ENCODE data around the gene CEP350. TPM values are rescaled to one million over a fixed set of nuclear protein-coding genes. Genes with fewer than 3 reads are reported as not detected.
A peak's percentile ranks its signal among the peaks of the same experiment; 100 is the strongest.

Gene CEP350
- total RNA-seq, 1 donor from 2014 or later = 31.1 TPM

- Histone ChIP-seq H3K36me3 (ENCODE audit: control insufficient read depth, insufficient read depth, low read length) (peaks cover 2% of the 10 kb centered on the region), H3K27me3 (ENCODE audit: control insufficient read depth, insufficient read depth, low read length) (no peaks in the 10 kb centered on the region), H3K4me3 (ENCODE audit: low read depth, low read length) (peak overlapping the region; percentile 77)
- no peak for TF ChIP-seq CTCF (IDR thresholded peaks at IDR 0.05; ENCODE audit: insufficient read depth, low read length, severe bottlenecking)
- DNase-seq (ENCODE audit: low read depth) = no peak
- no peak for FAIRE-seq
These were observed 199.4 kb downstream of the CEP350 start for GRCh38 chr1:180154003-180154324.

GRCh38 chr1:180154325-180155181 is 199.9 kb downstream of the CEP350 start, which contains the start of gene QSOX1:
Gene QSOX1 (plus strand): TSS chr1:180154869. CDS start chr1:180154908, 39 bp downstream.
- FAIRE-seq = no peak
- DNase-seq (ENCODE audit: low read depth) = peak; percentile 63
- TF ChIP-seq CTCF (IDR thresholded peaks at IDR 0.05; ENCODE audit: insufficient read depth, low read length, severe bottlenecking) = peak; percentile 8
- no peaks in the 10 kb centered on the region for H3K27me3 ChIP-seq (ENCODE audit: control insufficient read depth, insufficient read depth, low read length)
- H3K4me3 ChIP-seq (ENCODE audit: low read depth, low read length) = peak within 1 kb of the TSS; percentile 77
- peaks cover 2% of the 10 kb centered on the region for H3K36me3 ChIP-seq (ENCODE audit: control insufficient read depth, insufficient read depth, low read length)

GRCh38 chr1:180155182-180155682 is 200.6 kb downstream of the CEP350 start:
- FAIRE-seq = no peak
- no peak for TF ChIP-seq CTCF (IDR thresholded peaks at IDR 0.05; ENCODE audit: insufficient read depth, low read length, severe bottlenecking)
- no peaks in the 10 kb centered on the region for H3K27me3 ChIP-seq (ENCODE audit: control insufficient read depth, insufficient read depth, low read length)

GRCh38 chr1:180156201-180156600 is 201.6 kb downstream of the CEP350 start:
- peaks cover 2% of the 10 kb centered on the region for H3K36me3 ChIP-seq (ENCODE audit: control insufficient read depth, insufficient read depth, low read length)
- DNase-seq (ENCODE audit: low read depth) (no peak), FAIRE-seq (no peak)
- H3K27me3 ChIP-seq (ENCODE audit: control insufficient read depth, insufficient read depth, low read length) = no peaks in the 10 kb centered on the region
- peak overlapping the region; percentile 77 for H3K4me3 ChIP-seq (ENCODE audit: low read depth, low read length)
- no peak for TF ChIP-seq CTCF (IDR thresholded peaks at IDR 0.05; ENCODE audit: insufficient read depth, low read length, severe bottlenecking)

More at GRCh38 chr1:180155182-180155682, 200.6 kb downstream of the CEP350 start:
- H3K36me3 ChIP-seq (ENCODE audit: control insufficient read depth, insufficient read depth, low read length) = peaks cover 2% of the 10 kb centered on the region
- DNase-seq (ENCODE audit: low read depth) = no peak
- H3K4me3 ChIP-seq (ENCODE audit: low read depth, low read length) = peak overlapping the region; percentile 77

GRCh38 chr1:180156631-180157091 is 202.1 kb downstream of the CEP350 start:
- Histone ChIP-seq H3K4me3 (ENCODE audit: low read depth, low read length) (no peak overlapping the region), H3K36me3 (ENCODE audit: control insufficient read depth, insufficient read depth, low read length) (peaks cover 2% of the 10 kb centered on the region), H3K27me3 (ENCODE audit: control insufficient read depth, insufficient read depth, low read length) (no peaks in the 10 kb centered on the region)
- FAIRE-seq (no peak), DNase-seq (ENCODE audit: low read depth) (peak; percentile 69)
- TF ChIP-seq CTCF (IDR thresholded peaks at IDR 0.05; ENCODE audit: insufficient read depth, low read length, severe bottlenecking) = no peak
